Medulla oblongata (tissue), 1 donor: ENCODE results near the gene FAM107B.
"Not testable (repeated sequence)": the region's sequence is repeated elsewhere in the genome, so short reads cannot be mapped to it uniquely, and the experiment has no call there.

ENCODE experiments used
- DNase-seq: peaks from one replicate; pipeline ENCODE4 v3.0.0-alpha.2; 2015; ENCODE audit errors: extremely low spot score

The FAM107B gene

DNA sequence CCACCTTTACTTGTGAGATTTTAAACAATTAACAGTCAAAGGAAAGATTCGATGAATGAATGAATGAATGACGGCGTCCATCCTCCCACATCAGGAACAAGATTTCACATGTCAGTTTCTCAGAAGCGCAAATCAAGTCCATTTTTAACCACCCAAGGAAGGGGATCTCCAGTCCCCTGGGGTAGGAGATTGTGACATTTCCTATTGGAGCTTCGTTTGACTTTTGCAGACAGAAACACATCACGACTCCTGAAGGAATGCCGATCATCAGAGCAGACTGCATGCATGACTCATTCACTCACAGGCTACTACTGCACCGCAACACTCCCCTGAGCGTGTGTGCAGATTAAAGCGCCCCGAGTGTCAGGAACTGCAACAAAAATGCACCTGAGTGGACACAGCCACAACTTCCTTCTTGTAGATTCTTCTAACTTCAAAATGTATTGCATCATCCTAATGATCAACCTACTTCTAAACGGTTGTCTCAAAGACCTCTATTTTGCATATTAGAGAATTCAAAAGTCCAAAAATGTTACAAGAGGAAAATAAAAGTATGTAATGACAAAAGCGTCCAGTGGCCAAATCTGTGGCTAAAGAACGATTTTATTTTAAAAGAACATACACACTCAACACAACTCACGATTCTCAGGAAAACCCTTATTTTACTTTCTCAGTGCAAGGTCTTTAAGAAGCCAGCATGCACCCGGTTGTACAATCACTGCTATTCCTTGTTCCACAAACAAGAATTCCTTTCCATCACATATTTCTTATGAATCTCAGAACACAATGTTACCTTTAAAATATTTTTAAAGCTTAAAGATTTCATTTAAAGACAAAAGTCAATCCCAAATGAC lies 172.6 kb downstream of the FAM107B start:
- DNase-seq: peak; percentile 63

DNA sequence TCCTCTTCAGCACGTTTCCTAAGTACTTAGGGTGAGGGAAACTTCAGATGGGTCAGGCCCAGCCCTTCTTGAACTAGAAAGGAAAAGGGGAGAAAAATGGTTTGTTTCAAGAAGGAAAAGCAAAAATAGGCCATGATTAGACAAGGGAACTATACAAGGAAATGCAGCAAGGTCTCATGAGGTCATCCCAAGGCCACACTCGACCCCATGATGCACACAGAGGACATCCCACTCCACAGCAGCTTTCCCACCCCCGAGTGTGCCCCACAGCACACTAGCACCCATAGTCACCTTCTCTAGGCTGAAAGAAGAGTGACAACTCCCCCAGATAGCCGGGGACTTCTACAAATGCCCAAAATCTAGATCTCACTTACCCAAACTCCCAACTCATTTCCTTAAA lies 173.4 kb downstream of the FAM107B start:
- DNase-seq: no peak

DNA sequence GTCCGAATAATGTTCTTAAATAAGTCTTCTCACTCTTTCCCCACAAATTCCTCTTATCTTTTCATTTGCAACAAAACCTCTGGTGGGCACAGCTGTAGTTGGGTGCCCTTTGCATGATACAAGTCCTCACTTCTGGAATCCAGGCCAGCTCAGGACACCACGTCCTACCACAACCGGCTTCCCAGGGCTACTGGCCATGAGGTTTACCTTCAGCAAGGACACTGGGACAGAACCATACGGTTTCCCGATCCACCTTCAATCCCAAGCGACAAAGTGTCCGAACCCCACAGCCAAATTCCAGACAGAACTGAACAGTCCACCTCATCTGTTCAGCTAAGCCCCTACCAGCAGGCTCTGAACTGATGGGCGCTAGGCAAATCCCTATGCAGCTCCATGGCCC lies 174.6 kb downstream of the FAM107B start:
- no peak for DNase-seq

DNA sequence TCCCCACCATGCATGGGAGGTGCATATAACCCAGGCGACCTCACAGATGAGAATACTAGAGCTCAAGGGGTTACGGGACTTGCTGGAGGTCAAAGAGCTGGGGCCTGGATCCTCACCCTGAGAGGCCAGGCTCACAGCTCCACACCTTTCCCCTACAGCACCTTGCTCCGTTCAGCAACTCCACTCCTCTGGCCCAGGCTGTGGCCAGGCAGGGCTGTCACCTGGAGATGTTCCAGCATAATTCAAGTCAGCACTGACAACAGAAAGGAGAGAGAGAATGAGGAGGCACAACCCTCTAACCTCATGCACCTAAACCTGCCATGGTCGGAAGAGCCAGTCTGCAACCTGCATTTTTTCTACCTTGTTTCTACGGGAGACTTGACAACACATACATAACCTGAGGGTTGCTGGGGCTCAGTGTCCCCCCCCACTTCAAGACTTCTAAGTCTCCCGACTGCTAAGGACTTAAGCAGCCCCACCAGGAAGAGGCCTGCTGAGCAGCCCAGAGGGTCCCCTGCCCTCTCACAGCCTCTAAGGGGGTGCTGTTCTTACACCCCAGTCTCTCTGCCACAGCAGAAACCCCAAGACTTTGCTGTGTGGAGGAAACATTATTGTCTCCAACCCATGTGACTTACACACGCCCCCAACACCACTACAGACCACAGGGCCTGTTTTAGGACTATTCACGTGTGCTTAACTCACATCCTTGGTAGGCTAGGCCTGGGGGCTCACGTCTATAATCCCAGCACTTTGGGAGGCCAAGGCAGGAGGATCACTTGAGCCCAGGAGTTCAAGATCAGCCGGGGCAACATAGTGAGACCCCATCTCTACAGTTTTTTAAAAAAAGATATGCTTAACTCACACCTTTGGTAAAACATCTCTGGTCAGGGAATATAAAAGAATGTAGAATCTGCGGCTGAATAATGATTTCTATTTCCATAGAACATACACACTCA lies 175.6 kb downstream of the FAM107B start:
- no peak for DNase-seq

DNA sequence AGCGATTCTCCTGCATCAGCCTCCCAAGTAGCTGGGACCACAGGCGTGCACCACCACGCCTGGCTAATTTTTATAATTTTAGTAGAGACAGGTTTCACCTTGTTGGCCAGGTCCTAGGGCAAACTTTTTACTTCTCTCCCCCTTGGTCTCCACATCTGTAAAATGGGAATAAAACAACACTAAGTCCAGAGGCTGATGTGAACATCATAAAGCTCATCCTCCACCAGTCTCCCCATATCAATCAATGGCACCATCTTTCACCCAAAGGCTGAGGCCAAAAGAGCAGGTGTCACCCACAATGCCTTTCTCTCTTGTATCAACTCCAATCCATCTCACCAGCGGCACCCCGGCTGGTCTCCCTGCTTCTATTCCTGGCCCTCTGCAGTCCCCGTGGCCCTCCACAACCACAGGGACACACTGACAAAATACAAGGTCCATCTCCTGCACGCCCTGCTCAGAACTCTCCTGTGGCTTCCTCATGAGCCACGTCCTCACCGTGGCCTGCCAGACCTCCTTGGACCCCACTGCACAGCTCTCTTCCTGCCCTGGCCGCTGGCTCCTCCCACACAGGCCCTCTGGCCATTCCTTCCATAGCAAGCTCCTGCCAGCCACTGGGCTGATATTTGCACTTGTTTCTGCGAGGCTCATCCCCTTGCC lies 179.0 kb downstream of the FAM107B start:
- DNase-seq: no peak

DNA sequence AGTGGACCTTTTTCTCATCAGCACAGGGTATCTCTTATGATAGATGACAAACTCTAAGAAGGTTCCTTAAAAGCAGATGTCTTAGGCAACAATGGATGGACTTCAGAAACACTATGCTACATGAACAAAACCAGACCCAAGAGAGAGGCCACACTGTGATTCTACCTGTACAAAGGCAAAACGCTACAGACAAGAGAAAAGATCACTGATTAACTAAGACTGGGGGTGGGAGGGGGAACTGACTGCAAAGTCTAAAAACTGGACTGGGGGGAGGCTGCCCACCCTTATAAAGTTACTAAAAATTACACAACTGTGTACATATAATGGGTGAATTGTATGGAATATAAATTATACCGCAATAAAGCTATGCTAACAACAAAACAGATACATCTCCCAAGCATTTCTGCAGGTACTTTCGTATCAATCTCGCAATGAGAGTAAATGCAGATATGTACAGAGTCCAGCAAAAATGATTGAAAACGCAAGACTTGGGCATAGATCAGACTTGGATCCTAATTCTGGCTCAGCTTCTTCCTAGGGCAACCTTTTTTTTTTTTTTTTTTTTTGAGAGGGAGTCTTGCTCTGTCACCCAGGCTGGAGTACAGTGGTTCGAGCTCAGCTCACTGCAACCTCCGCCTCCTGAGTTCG lies 179.7 kb downstream of the FAM107B start:
- DNase-seq: no peak

DNA sequence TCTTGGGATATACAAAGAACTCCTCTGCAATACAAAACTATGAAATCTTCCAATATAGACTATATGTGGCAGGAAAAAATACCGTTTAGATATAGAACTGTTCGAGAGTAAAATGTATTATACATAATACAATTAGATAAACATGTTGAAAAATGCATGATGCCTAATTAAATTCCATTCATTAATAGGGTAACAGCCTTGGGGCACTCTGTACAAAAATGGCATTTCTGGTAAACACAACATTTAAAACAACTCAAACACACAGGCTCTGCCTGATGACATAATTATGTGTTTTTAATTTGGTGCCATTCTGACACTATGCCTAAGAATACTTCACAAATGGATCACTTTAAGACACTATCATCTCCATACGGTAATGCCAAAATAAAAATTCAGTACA lies 180.9 kb downstream of the FAM107B start:
- DNase-seq: no peak

DNA sequence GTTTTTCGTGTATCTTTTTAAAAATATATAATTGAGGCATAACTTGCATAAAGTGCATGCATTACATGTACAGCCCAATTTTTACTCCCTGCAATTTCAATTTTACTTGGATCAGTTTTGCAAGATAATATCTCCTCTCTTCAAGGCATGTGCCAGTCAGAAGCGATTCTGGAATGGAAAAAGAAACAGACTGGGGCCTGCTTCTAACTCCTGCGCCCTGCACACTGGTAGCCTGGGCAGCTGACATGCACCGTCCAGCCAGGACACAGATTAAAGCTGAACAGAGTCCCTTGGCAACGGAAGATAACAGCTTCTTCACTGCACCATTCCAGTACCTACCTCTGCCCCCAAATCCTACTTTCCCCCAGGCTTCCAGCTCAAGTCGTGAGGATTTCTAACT lies 182.1 kb downstream of the FAM107B start:
- no peak for DNase-seq

DNA sequence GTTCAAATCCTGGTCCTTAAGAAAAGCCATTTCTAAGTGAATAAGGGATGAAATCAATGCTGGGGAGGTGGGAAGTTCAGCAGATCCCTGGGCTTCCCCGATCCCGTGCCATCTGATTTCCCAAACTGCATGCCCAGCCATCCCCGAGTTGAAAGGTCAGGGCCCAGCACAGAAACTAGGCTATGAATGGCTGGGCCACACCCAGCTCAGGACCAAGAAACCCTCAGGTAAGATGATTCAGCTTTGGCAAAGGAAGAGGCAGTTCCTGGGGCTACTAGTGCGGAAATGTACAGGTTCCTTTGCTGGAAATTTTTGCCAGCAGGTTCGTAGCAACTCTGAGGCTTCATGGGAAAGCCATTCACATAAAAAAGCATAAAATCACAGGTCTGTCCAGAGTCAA lies 182.7 kb downstream of the FAM107B start:
- no peak for DNase-seq

DNA sequence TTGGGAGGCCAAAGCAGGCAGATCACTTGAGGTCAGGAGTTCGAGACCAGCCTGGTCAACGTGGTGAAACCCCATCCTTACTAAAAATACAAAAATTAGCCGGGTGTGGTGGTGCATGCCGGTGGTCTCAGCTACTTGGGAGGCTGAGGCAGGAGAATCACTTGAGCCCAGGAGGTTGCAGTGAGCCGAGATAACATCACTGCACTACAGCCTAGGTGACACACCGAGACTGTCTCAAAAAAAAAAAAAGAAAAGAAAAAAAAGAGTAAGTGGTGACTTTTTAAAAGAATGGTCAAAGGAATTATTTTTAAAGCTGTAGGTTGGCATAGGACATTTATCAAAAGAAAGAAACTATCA lies 185.8 kb downstream of the FAM107B start:
- DNase-seq: not testable (repeated sequence)

DNA sequence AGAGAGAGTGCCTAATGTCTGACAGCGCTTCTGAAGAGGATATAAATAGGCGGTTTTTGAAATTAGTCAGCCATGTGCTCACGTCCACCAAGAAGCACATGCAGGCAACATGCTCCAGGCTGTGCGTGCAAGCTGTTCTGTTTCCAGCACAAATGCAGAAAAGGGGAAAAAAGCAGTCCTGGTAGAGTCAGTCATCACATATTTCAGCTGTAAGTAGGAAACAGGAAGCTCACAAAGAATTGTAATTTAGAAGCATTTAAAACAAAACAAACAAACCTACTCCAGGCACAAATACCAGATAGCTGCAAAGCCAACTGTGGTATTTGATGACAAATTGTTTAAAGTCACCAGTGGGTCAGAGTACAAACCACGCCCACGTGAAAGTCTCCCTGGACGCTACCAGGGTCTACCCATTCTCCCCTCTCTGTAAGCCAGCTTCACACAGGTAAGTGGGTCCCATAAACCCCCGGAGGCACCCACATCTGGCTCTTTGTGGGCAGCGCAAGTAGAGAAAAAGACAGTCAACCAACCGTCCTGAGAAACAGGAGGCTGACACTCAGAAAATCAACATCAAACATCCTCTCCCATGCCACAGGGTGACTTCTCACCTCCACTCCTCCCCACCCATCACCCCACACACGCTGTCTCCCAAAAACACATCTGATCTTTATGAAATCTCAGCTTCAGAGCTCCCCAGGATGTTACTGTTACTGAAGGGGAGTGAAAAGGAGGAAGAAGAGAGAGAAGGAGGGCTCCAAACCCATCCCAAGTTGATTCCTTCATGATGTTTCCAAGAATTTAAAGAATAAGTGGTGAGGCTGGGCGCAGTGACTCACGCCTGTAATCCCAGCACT lies 186.4 kb downstream of the FAM107B start:
- DNase-seq: no peak

DNA sequence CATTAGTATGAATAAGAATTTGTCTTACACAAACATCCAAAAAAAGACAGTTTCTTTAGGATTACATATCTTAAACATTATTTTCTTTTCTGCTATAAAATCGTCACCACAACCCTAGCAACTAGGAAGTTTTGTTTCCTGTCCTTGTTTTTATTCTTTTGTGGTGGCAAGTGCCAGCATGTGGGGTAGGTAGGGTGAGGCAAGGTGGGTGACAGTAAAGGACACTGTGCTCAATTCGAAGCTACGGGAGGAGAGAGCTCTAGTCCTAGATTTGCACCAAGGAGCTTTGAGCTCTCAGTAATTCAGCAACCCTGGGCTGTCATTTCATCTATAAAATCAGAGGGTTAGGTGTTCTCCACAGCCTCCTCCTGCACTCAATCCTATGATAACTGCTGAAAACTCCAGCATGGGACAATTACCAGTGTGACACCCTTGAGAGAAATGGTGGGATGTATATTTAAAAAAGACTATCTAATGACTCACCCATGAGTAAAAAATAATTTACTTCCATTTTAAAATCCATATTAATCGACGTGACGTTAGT lies 187.1 kb downstream of the FAM107B start:
- DNase-seq: no peak

DNA sequence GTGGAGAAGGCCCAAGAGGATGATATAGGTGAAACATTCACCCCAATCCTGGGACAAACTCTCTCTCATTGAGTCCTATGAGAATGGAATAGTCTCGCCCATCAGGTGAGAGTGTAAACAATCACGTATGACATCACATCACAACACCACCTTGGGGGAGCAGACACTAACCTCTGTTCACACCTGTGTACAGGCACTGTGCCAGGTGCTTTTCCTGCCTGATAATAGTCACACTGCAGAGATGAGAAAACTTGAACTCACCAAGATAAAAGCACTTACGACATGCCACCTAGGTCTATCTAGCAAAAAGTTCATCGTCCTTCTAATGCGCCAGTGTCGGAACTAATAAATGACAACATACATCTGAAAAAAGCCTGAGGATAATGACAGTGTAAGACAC lies 187.8 kb downstream of the FAM107B start:
- no peak for DNase-seq

DNA sequence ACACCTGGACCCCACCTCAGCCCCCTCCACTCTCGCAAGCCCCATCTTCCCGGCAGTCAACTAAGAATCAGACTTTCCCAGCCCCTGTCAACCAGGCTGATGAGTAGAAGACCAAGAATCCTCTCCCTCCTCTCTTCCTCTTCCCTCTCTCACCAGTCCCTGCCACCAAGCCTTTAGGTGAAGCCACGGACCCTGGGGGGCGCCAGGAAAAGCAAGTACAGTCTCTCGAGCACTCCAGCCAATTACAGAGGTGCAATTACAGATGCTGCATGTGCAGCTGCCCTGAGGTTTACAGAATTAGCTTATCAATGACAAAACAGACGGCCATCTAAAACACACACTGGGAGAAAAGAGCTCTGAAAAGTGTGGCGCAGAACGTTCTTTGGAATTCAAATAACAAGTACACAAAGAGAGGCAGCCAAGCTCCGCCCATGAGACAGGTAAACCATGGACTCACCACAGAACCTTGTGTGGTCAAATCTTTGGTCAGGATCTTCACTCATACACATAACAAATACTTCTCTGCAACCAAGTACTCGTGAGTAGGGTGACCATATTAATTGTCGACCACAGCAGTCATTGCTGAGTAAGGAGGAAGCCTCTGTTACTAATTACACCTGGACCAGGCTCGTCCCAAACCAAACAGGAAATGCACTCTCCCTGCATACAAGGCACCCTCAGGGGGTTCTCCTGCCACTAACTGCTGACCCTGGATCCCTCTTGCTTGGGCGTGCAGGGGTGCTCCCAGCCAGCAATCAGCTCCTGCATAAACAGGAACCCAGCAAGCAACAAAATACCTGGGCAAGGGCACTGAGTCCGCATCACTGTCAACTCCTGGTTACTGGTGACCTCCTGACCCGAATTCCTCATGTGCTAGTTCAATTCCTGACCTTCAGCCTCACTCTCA lies 189.2 kb downstream of the FAM107B start:
- no peak for DNase-seq

DNA sequence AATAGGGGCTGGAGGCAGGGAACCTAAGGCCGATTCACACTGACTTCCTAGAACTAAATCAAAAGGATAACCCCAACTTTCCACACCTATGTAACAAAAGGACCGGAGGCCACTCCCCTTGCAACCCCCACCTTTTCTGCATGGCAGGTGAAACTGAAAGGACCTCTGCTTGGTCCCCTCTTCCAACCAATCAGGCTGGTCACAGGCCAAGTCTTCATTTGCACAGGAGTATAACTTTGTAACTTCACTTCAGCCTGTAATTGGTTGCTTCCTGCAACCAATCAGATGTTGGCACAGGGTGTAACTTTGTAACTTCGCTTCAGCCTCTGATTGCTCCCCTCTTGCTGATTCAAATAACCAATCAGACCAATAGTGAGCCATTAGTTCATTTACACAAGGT lies 190.0 kb downstream of the FAM107B start:
- no peak for DNase-seq

DNA sequence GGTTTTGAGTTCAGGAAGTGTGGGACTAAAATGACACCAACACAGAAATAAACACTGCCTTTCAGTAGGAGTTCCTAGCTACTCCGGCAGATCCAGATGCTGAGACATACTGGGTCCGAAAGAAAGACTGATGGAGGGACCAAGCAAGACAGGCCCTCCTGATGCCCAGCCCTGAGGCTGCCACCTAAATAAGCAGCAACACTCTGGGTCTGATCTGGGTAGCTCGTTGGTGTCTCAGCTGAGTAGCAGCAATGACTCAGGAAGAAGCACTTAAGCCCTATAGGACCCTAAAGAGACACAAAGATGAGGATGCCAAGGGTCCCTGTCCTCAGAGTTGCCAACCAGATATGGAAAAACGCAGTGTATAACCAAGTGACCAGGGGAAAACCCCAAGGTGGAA lies 190.7 kb downstream of the FAM107B start:
- DNase-seq: no peak

DNA sequence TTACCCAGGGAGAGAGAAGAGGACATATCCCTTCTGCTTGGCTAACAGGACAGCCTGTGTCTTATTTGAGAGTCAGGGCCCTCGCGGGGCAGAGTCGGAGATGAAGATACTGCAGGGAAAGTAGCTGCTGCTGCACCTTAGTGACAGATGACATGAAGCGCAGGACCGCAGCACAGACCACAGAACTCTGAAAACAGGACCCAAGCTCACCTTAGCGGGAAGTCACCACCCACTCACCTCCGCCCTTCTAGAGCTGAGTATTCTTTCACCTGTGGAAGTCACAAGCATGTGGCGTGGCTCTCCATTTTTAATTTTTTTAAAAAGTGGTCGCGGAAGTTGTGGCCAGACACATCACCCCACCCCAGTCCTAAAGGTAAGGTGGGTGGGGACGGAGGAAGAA lies 191.4 kb downstream of the FAM107B start:
- DNase-seq: no peak

DNA sequence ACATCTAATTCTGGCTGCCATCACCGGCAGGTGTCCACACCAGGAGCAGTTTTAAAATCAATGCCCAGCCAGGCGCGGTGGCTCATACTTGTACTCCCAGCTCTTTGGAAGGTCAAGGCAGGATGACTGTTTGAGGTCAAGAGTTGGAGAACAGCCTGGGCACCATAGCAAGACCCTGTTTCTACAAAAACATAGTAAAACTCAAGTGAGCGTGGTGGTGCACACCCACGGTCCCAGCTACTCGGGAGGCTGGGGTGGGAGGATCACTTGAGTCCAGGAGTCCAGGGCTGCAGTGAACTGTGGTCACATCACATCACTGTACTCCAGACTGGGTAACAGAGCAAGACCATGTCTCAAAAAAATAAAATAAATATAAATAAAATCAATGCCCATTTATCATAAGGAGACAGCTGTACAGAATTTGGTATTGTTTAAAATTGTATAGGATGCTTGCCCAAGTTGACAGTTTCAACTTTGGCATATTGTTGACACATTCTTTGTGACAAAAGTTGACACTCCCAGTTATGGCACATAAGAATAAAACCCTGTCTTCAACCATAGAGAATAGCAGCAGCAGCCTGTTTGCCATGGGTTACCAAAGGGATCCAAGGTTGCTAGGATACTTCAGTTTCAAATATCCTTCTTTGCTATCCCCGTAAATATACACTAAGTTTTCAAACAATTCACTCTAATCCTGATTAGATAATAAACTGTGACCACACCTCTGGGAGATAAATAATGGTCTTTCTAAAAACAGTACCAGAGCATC lies 193.0 kb downstream of the FAM107B start:
- no peak for DNase-seq
